ENCODE results near the gene DNAH10. TPM values are rescaled to one million over a fixed set of nuclear protein-coding genes. Genes with fewer than 3 reads are reported as not detected.

Gene DNAH10
- total and polyA plus RNA-seq, 2 of the 4 experiments (the other 2 are of a cell fraction) = 0.18 to 0.22 TPM

- no peak overlapping the region for H2AK9ac ChIP-seq (replicated peaks; ENCODE audit: low read depth, low read length, poor library complexity)
- dilution Hi-C loops (cut with HindIII; ENCODE audit: low sequenced_read_pairs, unreplicated experiment) = no loop called here
- no peak overlapping the region for H2AFZ ChIP-seq (replicated peaks; ENCODE audit: low read length, poor library complexity)
- TF ChIP-seq RFX5 (IDR thresholded peaks at IDR 0.05; ENCODE audit: low read depth, low read length) (no peak), CEBPB (IDR thresholded peaks at IDR 0.05; ENCODE audit: low read depth, low read length) (no peak), ELK1 (IDR thresholded peaks at IDR 0.05; ENCODE audit: borderline replicate concordance, low read depth, low read length) (no peak), BHLHE40 (IDR thresholded peaks at IDR 0.05; ENCODE audit: low read depth, low read length) (no peak), CTCF (conservative IDR thresholded peaks at IDR 0.05; ENCODE audit: low read depth, low read length) (no peak)
- no peaks in the 10 kb centered on the region for H4K20me1 ChIP-seq (ENCODE audit: insufficient read depth, low read length)
- no peak overlapping the region for H4K91ac ChIP-seq (ENCODE audit: insufficient read depth, low read depth, low read length)
- no peak overlapping the region for H4K5ac ChIP-seq (ENCODE audit: low read depth, low read length)
- ChIA-PET CTCF (no interaction called here), POLR2A (ENCODE audit: unreplicated experiment) (interaction anchor here (0.6 kb wide), 1 partner anchor 68 kb away, joined by 5 read pairs; no protein-coding TSS in a partner anchor)
- no peak overlapping the region for H4K8ac ChIP-seq (ENCODE audit: low read depth in 2 of 2, low read length in 2 of 2)
- in situ Hi-C loops (cut with MboI; ENCODE audit: low sequenced_read_pairs) = no loop called here
- BruUV-seq (replicated peaks) = no TSS peak
- intact Hi-C loops (cut with micrococcal nuclease) = no loop called here
- 95% methylated on average over 6 of the region's 12 CpGs; no CpG with 5 or more reads in 1 of the 2 experiments for WGBS, 2 experiments (ENCODE audit: extremely low coverage in 2 of 2, insufficient read length in 1 of 2)
- no peak overlapping the region for H3K23ac ChIP-seq (ENCODE audit: low read depth, low read length)
- no peak overlapping the region for H2BK5ac ChIP-seq (ENCODE audit: low read depth, low read length, poor library complexity, severe bottlenecking)
- peaks cover 52% of the 10 kb centered on the region for H3K36me3 ChIP-seq (ENCODE audit: control insufficient read depth, insufficient read depth, low read length)
- no peak overlapping the region for H3K14ac ChIP-seq (replicated peaks; ENCODE audit: low read depth, low read length)
- H3K4ac ChIP-seq (ENCODE audit: low read depth, low read length) = no peak overlapping the region
- ATAC-seq (ENCODE audit: low read depth) (no peak), DNase-seq (no peak)
- H3K4me2 ChIP-seq (ENCODE audit: low read depth, low read length) = no peak overlapping the region
- H3K56ac ChIP-seq (ENCODE audit: extremely low read depth, insufficient read depth, low read length) = no peak overlapping the region
- no peak overlapping the region for H2AK5ac ChIP-seq (ENCODE audit: low read depth, low read length)
- no peaks in the 10 kb centered on the region for H3K79me1 ChIP-seq (ENCODE audit: low read depth in 1 of 2, low read length in 2 of 2)
- H3K27ac ChIP-seq (ENCODE audit: insufficient read depth, low read length) = no peak overlapping the region
- no peak overlapping the region for H3K18ac ChIP-seq (ENCODE audit: low read depth, low read length)
- no peaks in the 10 kb centered on the region for H3K4me1 ChIP-seq (ENCODE audit: control insufficient read depth, insufficient read depth, low read length)
- no peak overlapping the region for H3K9ac ChIP-seq (ENCODE audit: low read depth, low read length)
- H3K27me3 ChIP-seq (ENCODE audit: control insufficient read depth, insufficient read depth, low read length) = no peaks in the 10 kb centered on the region
- no peak overlapping the region for H2BK15ac ChIP-seq (ENCODE audit: low read depth, low read length)
- H3K9me1 ChIP-seq (ENCODE audit: insufficient read depth, low read length) = no peaks in the 10 kb centered on the region
- H3K9me3 ChIP-seq (ENCODE audit: control insufficient read depth, insufficient read depth, low read length) = no peaks in the 10 kb centered on the region
- no peak overlapping the region for H2BK20ac ChIP-seq (ENCODE audit: low read depth, low read length)
- H2BK120ac ChIP-seq (ENCODE audit: low read depth, low read length) = no peak overlapping the region
- no peak overlapping the region for H3K4me3 ChIP-seq (ENCODE audit: insufficient read depth, low read depth, low read length)
Observed at GRCh38 chr12:123732251-123732650, 29.9 kb upstream of the DNAH10 start.
